Stromal cell of bone marrow (primary cell): ENCODE data around the gene NLN.
"Not testable (repeated sequence)": the region's sequence is repeated elsewhere in the genome, so short reads cannot be mapped to it uniquely, and the experiment has no call there.

ENCODE experiments used
- DNase-seq: peaks from one replicate; pipeline ENCODE4 v3.0.0-alpha.2; 2012; ENCODE audit warnings: low read depth

Gene NLN

DNA sequence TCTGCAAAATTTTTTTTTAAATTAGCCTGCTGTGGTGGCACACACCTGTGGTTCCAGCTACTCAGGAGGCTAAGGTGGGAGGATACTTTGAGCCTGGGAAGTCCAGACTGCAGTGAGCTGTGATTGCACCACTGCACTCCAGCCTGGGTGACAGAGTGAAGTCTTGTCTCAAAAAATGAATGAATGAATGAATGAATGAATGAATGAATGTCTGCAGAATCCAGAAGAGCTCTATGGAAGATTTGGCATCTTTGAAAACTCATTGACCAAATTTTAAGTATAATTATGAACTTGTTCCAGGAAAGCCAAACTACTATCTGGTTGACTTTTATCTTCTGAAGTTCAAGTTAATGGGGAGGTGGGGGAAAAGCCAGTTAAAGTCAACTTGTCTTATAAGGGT is 110.1 kb downstream of the NLN start:
- no peak for DNase-seq

- no peak for DNase-seq
These were observed 110.7 kb downstream of the NLN start for GRCh38 chr5:65832603-65833228.

DNA sequence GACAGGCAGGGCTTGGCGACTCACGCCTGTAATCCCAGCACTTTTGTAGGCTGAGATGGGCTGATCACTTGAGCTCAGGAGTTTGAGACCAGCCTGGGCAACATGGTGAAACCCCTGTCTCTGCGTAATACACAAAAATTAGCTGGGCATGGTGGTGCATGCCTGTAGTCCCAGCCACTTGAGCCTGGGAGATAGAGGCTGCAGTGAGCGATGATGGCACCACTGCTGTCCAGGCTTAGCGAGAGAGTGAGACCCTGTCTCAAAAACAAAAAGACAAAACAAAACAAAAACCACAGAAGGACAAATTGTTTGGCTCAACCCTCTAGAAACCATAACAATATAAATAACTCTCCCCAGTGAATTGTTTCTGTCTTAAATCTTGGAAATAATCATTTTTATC is 111.8 kb downstream of the NLN start:
- no peak for DNase-seq

GRCh38 chr5:65834306-65834705 is 112.3 kb downstream of the NLN start:
- DNase-seq, result no peak

DNA sequence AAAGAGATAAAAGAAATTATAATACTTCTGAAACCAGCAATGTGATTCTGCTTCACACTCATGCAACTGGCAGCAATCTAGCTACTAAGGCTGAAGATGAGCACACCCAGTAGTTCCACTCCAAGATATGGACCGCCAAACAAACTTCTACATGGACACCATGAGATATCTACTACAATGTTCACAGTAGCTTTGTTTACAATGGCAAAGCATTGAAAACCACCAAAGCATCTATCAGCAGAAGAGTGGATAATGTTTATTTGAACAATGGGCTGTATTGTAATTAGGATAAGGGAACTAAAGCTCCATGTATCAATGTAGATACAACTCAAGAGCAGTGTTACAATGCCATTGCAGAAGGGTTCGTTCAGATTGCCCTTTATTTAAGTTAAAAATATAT is 113.2 kb downstream of the NLN start:
- DNase-seq, result no peak

GRCh38 chr5:65837139-65837538 is 115.1 kb downstream of the NLN start:
- no peak for DNase-seq

DNA sequence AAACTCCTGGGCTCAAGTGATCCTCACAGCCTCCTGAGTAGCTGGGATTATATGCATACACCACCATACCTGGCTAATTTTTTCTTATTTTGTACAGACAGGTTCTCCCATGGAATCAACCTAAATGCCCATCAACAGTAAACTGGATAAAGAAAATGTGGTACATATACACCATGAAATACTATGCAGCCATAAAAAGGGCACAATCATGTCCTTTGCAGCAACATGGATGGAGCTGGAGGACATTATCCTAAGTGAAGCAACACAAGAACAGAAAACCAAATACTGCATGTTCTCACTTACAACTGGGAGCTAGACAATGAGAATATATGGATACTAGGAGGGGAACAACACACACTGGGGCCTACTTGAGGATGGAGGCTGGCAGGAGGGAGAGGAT is 117.2 kb downstream of the NLN start:
- not testable (repeated sequence) for DNase-seq

- DNase-seq, result no peak
These were observed 118.1 kb downstream of the NLN start for GRCh38 chr5:65840071-65840470.

DNA sequence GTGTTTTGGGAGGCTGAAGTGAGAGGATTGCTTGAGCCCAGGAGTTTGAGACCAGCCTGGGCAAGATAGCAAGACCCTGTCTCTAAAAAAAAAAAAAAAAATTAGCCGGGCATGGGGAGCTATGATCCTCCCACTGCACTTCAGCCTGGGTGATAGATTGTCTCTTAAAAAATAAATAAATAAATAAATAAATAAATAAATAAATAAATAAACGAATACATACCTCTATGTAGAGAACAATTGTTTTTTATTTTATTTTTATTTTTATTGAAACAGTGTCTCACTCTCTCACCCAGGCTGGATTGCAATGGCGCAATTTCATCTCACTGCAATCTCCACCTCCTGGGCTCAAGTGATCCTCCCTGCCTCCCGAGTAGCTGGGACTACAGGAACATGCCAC is 122.8 kb downstream of the NLN start:
- not testable (repeated sequence) for DNase-seq

DNA sequence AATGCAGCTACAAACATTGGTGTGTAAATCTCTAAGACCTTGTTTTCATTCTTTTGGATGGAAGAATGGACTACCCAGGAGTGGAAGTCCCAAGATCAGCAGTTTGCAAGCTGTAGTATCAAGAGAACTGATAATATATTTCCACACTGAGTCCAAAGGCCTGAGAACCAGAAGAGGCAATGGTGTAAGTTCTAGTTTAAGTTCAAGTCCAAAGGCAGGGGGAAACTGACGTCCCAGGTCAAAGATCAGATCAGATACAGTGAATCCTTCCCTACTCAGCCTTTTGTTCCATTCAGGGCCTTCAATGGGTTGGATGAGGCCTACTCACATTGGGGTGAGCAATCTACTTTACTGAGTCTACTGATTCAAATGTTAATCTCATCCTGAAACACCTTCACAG is 124.1 kb downstream of the NLN start:
- DNase-seq, result no peak

GRCh38 chr5:65847019-65847418 is 125.0 kb downstream of the NLN start:
- DNase-seq, result not testable (repeated sequence)

- not testable (repeated sequence) for DNase-seq
These were observed 127.9 kb downstream of the NLN start for GRCh38 chr5:65849918-65850317.

DNA sequence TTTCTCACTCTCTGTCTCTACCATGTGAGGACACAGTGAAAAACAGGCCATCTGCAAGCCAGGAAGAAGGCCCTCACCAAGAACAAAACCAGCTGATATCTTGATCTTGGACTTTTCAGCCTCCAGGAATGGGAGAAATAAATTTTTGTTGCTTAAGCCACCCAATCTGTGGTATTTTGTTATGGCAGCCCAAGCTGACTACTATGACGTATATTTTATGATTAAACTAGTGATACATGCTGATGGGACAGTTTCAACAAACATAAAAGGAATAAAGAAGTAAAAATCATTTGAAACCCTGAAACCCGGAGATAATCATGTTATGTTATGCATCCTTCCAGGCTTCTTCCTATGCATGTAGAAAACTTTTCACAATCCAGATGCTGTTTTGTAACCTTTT is 132.9 kb downstream of the NLN start:
- peak; percentile 13 for DNase-seq

DNA sequence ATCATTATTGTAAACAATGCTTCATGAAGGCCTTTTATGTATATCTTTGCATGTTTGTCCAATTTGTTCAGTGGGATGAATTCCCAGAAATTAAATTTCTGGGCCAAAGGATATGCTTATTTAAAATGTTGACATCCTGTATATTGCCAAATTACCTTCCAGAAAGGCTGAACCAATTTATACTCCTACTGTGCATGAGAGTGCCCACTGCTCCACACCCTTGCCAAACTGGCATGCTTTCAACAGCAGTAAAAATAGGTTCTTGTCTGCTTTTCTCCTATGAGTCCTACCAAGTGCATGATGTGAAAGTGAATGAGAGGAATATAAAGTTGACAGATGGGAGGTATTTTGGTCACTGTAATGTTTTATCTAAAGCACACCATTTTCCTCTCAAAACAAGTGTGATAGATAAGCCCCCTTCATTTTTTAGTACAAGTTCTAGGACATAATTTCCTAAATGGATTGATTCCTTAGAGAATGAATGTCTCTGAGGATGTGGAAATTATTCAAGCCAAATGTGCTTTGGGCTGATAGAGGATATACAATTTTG is 133.8 kb downstream of the NLN start:
- no peak for DNase-seq

GRCh38 chr5:65856520-65856919 is 134.5 kb downstream of the NLN start:
- no peak for DNase-seq

- no peak for DNase-seq
These were observed 136.3 kb downstream of the NLN start for GRCh38 chr5:65858316-65858715.

DNA sequence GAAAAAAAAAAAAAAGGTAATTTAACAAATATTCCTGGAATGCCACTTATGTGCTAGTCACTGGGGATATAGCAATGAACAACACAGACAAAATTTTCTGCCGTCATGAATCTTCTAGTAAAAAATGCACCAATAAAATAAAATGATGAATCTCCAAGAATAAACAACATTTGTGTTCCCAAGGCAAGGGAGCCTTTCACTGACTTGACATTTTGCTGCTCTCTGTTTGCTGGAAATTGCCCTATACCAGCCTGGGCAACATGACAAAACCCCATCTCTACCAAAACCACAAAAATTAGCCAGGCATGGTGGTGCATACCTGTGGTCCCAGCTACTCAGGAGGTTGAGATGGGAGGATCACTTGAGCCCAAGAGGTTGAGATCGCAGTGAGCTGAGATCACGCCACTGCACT is 139.8 kb downstream of the NLN start:
- peak; percentile 80 for DNase-seq

DNA sequence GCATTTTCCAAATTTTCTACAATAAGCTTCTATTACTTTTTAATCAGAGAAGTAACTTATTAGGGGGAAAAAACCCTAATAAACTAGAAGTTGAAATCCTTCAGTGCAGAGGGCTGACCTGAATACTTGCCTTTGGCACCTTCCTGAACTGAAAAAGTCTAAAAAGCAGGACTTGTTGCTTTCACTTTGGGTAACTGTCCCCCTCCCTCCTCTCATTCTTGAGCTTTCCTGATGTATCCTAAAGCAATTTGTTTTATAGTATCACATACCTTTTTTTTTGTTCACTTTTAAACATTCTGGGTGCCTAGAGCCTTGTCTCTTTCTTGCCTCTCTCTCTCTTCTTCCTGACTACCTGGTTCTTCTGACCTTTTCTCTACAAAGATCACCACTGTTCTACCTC is 140.4 kb downstream of the NLN start:
- DNase-seq, result no peak

DNA sequence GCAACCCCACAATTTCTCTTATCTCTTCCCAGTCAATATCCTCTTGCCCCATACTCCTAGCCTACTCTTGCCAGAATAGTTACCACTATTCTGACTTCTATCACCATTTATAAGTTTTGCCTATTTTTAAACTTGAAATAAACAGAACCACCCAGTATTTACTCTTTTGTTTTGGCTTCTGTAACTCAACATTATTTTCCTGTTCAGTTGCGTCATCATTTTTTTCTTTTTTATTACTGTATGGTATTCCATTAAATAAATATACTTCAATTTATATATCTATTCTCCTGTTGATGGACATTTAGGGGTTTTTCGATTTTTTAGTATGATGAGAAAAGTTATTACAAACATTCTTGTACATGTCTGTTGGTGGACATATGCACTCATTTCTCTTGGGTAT is 141.7 kb downstream of the NLN start:
- DNase-seq, result no peak

DNA sequence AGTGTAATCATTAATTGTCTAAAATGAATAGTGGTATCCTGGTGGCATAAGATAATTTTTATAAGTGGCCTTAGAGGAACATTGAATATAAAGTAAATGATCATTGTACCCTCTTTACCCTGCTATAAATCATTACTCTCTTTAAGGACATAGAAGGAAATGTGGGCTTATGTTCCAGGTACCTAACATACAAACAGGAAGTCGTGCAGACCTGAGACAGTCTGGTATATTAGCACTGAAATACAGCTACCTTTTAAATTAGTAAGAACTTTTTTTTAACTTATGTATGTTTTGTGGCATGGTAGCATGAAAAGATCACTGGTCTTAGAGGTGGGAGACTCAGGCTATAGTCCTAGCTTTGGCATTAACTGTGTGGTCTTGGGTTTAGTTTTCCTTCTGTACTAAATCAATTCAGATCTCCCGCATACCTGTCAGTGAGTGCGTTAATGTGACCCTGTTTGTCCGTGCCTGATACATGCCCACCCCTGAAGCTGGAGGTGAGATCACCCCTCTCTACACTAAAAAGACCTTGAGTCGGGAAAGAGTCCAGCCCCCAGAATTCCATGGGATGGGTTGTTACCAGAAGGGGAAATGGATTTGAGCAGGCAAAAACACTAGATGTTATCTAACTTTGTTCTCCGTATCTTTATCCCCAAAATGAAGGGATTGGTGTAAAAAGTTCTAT is 145.0 kb downstream of the NLN start:
- DNase-seq, result no peak

DNA sequence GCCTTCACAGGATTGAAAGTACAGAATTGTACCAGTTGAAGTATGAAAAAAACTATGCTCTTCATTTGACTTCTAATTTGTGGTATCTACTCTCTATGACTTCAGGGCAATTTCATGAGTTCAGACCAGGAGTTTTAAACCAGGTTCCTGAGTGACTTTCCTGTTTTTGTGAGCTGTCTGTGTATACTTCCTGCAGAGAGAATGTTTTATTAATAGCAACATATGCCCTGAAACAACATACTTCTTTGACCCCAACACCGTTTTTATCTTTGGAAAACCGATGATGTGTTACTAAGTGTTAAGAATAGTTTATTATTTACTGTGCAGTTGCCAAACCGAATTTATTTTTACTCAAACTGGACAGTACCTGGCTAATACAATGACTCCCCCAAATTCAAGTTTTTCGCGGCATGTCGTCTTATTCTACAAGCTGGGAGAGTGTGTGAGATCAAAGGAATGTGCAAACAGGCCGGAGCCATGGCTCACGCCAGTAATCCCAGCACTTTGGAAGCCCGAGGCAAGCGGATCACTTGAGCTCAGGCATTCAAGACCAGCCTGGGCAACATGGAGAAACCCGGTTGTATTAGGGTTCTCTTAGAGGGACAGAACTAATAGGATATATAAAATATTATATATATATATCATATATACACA is 145.7 kb downstream of the NLN start:
- no peak for DNase-seq

GRCh38 chr5:65868509-65868908 is 146.5 kb downstream of the NLN start:
- no peak for DNase-seq

GRCh38 chr5:65871182-65871581 is 149.2 kb downstream of the NLN start:
- no peak for DNase-seq
